Neural cell (in vitro differentiated cells): ENCODE measurements around the gene MAD1L1. TPM values are rescaled to one million over a fixed set of nuclear protein-coding genes. Genes with fewer than 3 reads are reported as not detected.

Experiments used
- H2AFZ ChIP-seq: fragments of 200-600, 300-800 bp; sonication (generic), shearing (Covaris generic); 2 replicates; pipeline ENCODE4 v1.6.0; 2014; ENCODE audit warnings: low read depth, mild to moderate bottlenecking, antibody characterized with exemption, low read length, moderate library complexity
- H3F3A ChIP-seq: fragments of 200-600 bp; shearing (Covaris generic); 2 replicates; pipeline ENCODE4 v1.6.1; 2016; ENCODE audit warnings: mild to moderate bottlenecking, moderate library complexity, mixed read lengths, antibody characterized with exemption, low read length; ENCODE audit not compliant: insufficient read depth, poor library complexity, severe bottlenecking
- H3K27ac ChIP-seq: fragments of 200-600, 300-800 bp; sonication (generic), shearing (Covaris generic); 2 replicates; pipeline ENCODE4 v1.5.1; 2014; ENCODE audit warnings: mild to moderate bottlenecking, low read length, moderate library complexity
- H3K27me3 ChIP-seq: fragments of 300-800, 200-600 bp; sonication (generic), shearing (Covaris generic); 2 replicates; pipeline ENCODE4 v1.6.0; 2014; ENCODE audit warnings: mild to moderate bottlenecking, low read depth, low read length, moderate library complexity; ENCODE audit not compliant: insufficient read depth
- H3K36me3 ChIP-seq: fragments of 300-800, 200-600 bp; sonication (generic), shearing (Covaris generic); 2 replicates; pipeline ENCODE4 v1.5.1; 2014; ENCODE audit warnings: mild to moderate bottlenecking, antibody characterized with exemption, low read length, moderate library complexity; ENCODE audit not compliant: insufficient read depth
- H3K4me2 ChIP-seq: fragments of 300-800, 200-600 bp; sonication (generic), shearing (Covaris generic); 2 replicates; pipeline ENCODE4 v1.6.0; 2014; ENCODE audit warnings: mild to moderate bottlenecking, low read length
- H3K4me3 ChIP-seq: fragments of 300-800, 200-600 bp; sonication (generic), shearing (Covaris generic); 2 replicates; pipeline ENCODE4 v1.5.1; 2014; ENCODE audit warnings: mild to moderate bottlenecking, low read length, moderate library complexity
- H3K79me2 ChIP-seq: fragments of 200-600 bp; shearing (Covaris generic); replicated peaks from 2 replicates; pipeline ENCODE4 v1.6.0; 2014; ENCODE audit warnings: mild to moderate bottlenecking, low read length, moderate library complexity; ENCODE audit not compliant: insufficient read depth
- H3K9ac ChIP-seq: fragments of 300-800, 200-600 bp; sonication (generic), shearing (Covaris generic); 2 replicates; pipeline ENCODE4 v1.6.1; 2016; ENCODE audit warnings: mild to moderate bottlenecking, low read length, mixed read lengths
- H3K9me2 ChIP-seq: fragments of 200-600 bp; shearing (Covaris generic); 2 replicates; pipeline ENCODE4 v1.6.1; 2016; ENCODE audit warnings: mild to moderate bottlenecking, low read length, mixed read lengths; ENCODE audit not compliant: insufficient read depth
- H3K9me3 ChIP-seq: fragments of 200-600, 300-800 bp; sonication (generic), shearing (Covaris generic); 2 replicates; pipeline ENCODE4 v1.6.1; 2016; ENCODE audit warnings: mild to moderate bottlenecking, mixed run types, low read length, moderate library complexity, mixed read lengths
- H4K20me1 ChIP-seq: fragments of 200-600 bp; shearing (Covaris generic); 2 replicates; pipeline ENCODE4 v1.6.1; 2016; ENCODE audit warnings: mild to moderate bottlenecking, mixed run types; ENCODE audit not compliant: insufficient read depth
- CTCF ChIP-seq: fragments of 450-650 bp; IDR thresholded peaks from 2 replicates; pipeline ENCODE4 v1.5.1; 2014; ENCODE audit warnings: antibody characterized with exemption, mild to moderate bottlenecking, moderate library complexity; ENCODE audit not compliant: poor library complexity, severe bottlenecking
- EP300 ChIP-seq: fragments of 450-650 bp; conservative IDR thresholded peaks from 2 replicates; pipeline ENCODE4 v1.6.1; 2014; ENCODE audit warnings: antibody characterized with exemption, mild to moderate bottlenecking, moderate library complexity; ENCODE audit not compliant: poor library complexity, severe bottlenecking
- EZH2 ChIP-seq: fragments of 200-600, 300-800 bp; shearing (Covaris generic), sonication (generic); IDR thresholded peaks from 2 replicates; pipeline ENCODE4 v1.6.1; 2014; ENCODE audit warnings: antibody characterized with exemption, low read length, borderline replicate concordance, mild to moderate bottlenecking; ENCODE audit not compliant: insufficient read depth, poor library complexity, severe bottlenecking
- MXI1 ChIP-seq: fragments of 450-650 bp; conservative IDR thresholded peaks from 2 replicates; pipeline ENCODE4 v1.6.1; 2014; ENCODE audit warnings: antibody characterized with exemption, mild to moderate bottlenecking; ENCODE audit not compliant: poor library complexity, severe bottlenecking
- POLR2AphosphoS5 ChIP-seq: IDR thresholded peaks from 2 replicates; pipeline ENCODE4 v1.6.1; 2012
- RAD21 ChIP-seq: fragments of 450-650 bp; conservative IDR thresholded peaks from 2 replicates; pipeline ENCODE4 v1.6.1; 2014; ENCODE audit warnings: antibody characterized with exemption, mild to moderate bottlenecking, moderate library complexity
- REST ChIP-seq: IDR thresholded peaks from 2 replicates; pipeline ENCODE4 v1.6.1; 2012; ENCODE audit warnings: borderline replicate concordance
- SMC3 ChIP-seq: fragments of 450-650 bp; conservative IDR thresholded peaks from 2 replicates; pipeline ENCODE4 v1.6.1; 2014; ENCODE audit warnings: antibody characterized with exemption, mild to moderate bottlenecking, moderate library complexity; ENCODE audit not compliant: poor library complexity
- TAF1 ChIP-seq: IDR thresholded peaks from 2 replicates; pipeline ENCODE4 v1.6.1; 2012; ENCODE audit warnings: low read depth
- polyA plus RNA-seq: library from polyadenylated mRNA; depleted of rRNA; stranded (reverse); fragments of >200 nt; gene quantifications from 2 replicates; pipeline ENCODE4 v1.2.3, GENCODE V29; 2014

Gene MAD1L1
- polyA plus RNA-seq, 1 donor from 2014 or later = 31.4 TPM

- H3K27me3 ChIP-seq = no peaks in the 10 kb centered on the region
- H3K4me3 ChIP-seq = no peak overlapping the region
- H2AFZ ChIP-seq = no peak overlapping the region
- H3K79me2 ChIP-seq = no peaks in the 10 kb centered on the region
- no peak overlapping the region for H3K4me2 ChIP-seq
- H3F3A ChIP-seq = no peaks in the 10 kb centered on the region
- H3K9ac ChIP-seq = no peak overlapping the region
- H3K36me3 ChIP-seq = no peaks in the 10 kb centered on the region
- no peak overlapping the region for H3K27ac ChIP-seq
- TF ChIP-seq REST = no peak
- TF ChIP-seq CTCF = no peak
- TF ChIP-seq EZH2 = no peak
- TF ChIP-seq RAD21 = no peak
- no peak for TF ChIP-seq SMC3
- no peak for TF ChIP-seq EP300
- no peak for TF ChIP-seq TAF1
- TF ChIP-seq MXI1 = no peak
- no peaks in the 10 kb centered on the region for H4K20me1 ChIP-seq
- H3K9me3 ChIP-seq = no peaks in the 10 kb centered on the region
- H3K9me2 ChIP-seq = no peaks in the 10 kb centered on the region
Observed at GRCh38 chr7:2204446-2204845, 28.3 kb downstream of the MAD1L1 start.

- no peaks in the 10 kb centered on the region for H3K79me2 ChIP-seq
- H3K9me3 ChIP-seq = no peaks in the 10 kb centered on the region
- no peak overlapping the region for H3K4me2 ChIP-seq
- TF ChIP-seq POLR2AphosphoS5 (no peak), MXI1 (no peak), EZH2 (no peak), SMC3 (no peak), EP300 (no peak), CTCF (no peak), TAF1 (no peak), REST (no peak), RAD21 (no peak)
- H3K9me2 ChIP-seq = no peaks in the 10 kb centered on the region
- H3F3A ChIP-seq = no peaks in the 10 kb centered on the region
- H2AFZ ChIP-seq = no peak overlapping the region
- H3K36me3 ChIP-seq = no peaks in the 10 kb centered on the region
- no peak overlapping the region for H3K9ac ChIP-seq
- no peak overlapping the region for H3K4me3 ChIP-seq
- H3K27ac ChIP-seq = no peak overlapping the region
- no peaks in the 10 kb centered on the region for H4K20me1 ChIP-seq
- H3K27me3 ChIP-seq = no peaks in the 10 kb centered on the region
Observed at GRCh38 chr7:2203766-2204300, 28.9 kb downstream of the MAD1L1 start.
